Islet precursor cell (in vitro differentiated cells): Measurements from ENCODE around the gene BMP7.
"Not testable (repeated sequence)": the region's sequence is repeated elsewhere in the genome, so short reads cannot be mapped to it uniquely, and the experiment has no call there.

Experiments used
- DNase-seq: peaks from one replicate; pipeline ENCODE4 v3.0.0-alpha.2; 2018

Gene BMP7

DNA sequence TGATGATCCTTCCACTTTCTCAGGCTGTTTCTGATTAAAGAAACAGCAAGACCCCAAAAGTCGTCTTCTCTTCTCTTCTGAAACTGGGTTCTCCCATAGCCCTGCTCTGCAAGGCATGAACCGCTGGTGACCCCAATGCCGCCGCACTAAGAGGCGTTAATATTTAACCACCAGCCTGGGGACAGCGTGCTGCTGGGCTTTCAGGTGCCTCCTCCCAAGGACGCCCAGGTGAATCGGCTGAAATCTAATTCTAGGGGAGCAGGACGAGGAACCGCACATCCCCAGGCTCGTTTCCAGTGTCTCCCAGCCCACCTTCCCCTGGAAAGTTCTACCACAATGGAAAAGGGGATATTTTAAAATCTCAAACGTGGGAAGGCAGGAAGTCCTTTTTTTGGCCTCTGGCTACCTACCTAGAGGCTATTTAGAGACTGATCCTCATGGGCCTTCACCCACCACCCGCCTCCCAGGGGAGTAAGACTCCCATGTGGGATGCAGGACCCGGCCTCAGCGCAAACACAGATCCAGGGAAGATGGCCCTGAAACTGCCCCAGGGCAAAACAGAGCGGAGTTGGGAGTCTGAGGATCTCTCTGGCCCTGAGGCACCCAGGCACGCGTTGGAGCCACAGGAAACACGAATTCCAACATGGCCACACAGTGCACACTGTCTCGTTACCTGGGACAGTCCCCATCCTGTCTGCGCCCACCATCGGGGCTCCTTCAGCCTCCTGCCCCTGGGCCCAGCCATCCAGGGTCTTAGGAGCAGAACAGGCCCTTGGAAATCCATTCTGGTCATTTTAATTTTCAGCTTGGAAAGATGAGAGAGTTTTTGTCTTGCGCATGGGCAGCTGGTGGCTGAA lies 56.2 kb downstream of the BMP7 start:
- no peak for DNase-seq

DNA sequence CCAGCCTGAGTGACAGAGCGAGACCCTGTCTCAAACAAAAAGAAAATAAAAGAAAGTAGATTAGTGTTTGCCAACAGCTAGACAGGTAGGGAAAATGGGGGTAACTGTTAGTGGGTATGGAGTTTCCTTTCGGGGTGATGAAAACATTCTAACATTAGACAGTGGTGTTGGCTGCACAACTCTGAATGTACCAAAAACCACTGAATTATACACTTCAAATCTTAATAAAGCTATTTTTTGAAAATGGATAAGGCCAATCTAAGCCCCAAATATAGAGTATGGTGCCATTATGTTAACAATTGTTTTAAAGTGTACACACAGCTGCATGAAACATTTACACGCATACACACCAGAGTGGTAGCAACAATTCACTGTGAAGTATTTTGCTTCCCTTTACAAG lies 57.0 kb downstream of the BMP7 start:
- DNase-seq, result no peak

DNA sequence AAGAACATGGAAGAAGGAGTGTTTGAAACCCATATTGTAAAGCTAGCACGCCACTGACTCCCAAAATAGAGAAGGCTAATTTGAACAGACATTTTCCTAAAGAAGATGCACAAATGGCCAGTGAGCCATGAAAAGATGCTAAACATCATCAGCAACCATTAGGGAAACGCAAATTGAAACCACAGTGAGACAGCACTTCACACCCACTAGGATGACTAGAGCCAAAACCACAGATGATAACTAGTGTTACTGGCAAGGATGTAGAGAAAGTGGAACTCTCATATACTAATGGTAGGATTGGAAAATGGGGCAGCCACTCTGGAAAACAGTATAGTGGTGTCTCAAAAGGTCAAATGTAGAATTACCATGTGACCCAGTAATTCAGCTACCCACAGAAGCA lies 58.2 kb downstream of the BMP7 start:
- no peak for DNase-seq

DNA sequence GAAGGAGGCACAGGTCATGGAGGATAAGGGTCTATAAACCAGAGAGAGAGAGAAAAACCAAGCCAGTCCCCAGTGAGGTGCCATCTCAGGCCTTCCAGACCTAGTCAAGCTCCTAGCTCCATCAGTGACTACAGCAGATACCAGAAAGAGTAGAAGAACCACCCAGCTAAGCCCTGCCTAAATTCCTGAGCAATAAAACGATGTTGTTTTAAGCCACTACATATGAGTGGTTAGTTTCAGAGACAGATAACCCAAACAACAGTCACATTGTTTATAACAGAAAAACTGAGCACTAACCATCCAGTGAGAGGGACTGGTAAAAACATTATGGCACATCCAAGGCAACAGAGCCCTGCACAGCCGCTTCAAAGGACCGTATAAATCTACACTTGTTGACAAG lies 59.2 kb downstream of the BMP7 start:
- DNase-seq, result no peak

DNA sequence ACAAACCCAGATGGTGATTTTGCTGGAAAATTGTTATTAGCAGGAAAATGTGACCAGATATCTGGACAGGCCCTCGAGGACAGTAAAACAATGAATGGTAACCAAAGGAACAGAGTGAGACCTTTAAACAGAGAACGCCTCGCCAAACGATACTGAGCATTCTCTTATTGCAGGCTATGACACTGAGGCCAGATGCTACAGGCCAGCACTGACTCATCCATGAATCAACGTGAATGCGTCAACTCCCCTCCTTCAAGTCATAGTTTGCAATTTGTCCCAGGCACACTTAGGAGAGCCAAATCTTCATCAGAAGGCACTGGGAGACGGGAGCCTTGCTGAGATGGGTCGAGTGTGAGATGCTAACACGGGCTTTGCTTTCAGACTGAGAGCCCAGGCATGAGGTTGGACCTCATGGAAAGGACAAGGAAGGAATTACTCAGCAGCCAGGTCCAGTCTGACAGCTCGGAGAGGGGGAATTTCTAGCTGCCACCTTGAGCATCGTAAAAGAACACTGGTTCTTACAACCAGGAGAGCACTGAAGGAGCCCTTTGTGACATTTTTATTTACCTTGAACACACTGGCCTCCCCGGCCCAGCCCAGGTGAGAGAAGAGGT lies 60.7 kb downstream of the BMP7 start:
- DNase-seq, result peak; percentile 74

DNA sequence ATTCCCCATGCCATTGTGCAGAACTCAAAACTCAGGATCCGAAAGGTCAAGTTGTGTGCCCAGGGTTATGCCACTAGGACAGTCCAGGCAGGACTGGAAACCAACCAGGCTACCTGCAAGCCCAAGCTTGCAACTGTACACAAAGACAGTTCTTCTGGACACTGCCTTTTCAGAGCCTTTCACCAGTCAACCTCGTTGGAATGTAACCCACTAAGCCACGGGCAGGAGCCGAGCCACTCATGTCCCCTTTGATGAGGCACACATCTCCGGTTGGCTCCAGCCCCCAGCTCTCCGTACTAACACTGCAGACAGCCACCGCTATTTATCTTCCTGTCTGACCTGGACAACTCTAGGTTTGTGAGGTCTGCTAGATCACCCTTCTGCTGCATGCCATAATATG lies 62.5 kb downstream of the BMP7 start:
- peak; percentile 78 for DNase-seq

DNA sequence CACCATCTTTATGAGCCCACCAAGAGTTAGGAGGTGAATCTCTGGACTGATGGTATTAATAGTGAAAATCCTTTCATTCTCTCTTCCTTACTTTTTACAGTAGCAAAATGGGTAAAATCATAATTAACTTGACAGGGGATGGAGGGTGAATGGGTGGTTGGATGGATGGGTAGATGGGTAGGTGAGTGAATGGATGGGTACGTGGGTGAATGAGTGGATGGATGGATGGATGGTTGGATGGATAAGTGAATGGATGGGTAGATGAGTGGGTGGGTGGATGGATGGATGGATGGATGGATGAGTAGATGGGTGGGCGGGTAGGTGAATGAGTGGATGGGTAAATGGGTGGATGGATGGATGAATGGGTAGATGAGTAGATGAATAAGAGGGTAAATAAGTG lies 63.2 kb downstream of the BMP7 start:
- DNase-seq, result no peak

DNA sequence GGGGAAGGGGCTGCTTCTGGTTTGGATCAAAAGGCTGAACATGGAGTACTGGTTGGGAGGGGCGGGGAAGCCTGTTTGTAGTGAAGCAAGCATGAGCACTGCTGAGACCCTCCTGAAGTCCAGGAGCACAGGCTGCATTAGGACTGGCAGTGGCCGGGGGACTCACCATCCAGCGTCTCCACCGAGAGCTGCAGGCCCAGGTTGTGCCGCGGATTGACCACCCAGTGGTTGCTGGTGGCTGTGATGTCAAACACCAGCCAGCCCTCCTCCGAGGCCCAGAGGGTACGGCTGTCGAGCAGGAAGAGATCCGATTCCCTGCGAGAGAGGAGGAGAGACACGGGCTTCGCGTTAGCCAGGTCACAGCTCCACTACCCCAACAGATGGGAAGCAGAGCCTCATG lies 64.1 kb downstream of the BMP7 start:
- no peak for DNase-seq

DNA sequence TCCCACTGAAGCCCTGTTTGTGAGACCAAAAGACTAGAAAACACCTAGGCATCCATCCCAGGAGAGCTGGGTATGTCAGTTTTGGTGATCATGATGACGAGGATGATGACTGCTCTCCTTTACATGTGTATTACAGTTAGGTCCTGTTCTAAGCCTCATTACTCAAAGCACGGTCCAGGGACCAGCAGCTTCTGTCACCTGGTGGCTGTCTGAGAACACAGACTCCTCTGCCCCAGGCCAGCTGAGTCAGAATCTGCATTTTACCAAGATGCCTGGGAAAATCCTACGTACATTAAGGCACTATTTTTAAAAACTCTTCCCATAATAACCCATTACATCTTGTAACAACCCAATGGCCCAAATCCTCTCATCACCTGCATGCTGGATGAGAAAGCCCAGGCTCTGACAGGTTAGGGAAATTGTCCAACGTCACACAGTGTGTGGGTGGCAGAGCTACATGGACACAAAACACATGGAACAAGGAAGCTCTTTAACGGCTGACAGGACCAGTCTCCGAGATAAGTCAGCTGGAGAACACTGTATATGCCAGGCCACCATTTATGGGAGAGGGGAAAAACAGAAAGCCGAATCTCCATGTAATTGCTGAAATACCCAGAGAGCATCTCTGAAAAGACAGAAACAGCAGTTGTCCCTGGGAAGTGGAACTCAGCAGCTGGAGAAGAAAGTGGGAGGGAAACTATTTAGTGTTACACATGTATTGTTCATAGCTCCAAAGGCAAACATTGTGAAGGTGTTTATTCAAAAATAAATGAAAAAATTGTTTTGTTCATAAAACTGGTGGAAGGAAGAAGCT lies 65.4 kb downstream of the BMP7 start:
- DNase-seq, result peak; percentile 85

DNA sequence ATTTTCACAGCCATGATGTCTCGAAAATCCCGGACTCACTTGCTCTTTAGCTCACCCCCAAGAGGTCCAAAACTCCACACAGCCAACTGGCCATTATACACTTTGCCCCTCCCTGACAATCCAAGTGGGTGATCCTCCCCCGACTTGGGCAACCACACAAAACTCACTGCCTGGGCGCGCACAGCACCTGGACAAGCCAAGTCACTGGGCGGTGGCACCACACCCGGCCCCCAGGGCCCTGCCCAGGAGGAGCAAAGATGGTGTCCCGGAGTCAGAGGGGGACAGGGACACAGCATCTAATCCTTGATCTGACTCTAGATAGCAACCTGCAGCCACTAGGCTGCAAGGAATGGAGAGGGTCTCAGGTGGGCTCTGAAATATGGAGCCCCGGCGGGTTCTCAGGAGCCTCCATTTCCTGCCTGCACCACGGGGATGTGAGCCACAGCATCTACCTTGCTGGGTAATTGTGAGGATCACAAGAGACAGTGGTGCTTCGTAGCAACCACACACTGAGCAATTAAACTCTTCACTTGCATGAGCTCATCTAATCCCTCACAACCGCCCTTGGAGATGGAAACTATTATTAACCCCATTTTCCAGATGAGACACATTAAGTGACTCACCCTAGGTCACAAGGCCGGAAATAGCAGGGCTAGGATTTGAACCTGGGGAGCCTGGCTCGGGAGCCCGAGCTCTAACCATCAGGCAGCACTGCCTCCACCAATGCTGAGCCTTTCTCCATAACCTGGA lies 66.6 kb downstream of the BMP7 start:
- no peak for DNase-seq

DNA sequence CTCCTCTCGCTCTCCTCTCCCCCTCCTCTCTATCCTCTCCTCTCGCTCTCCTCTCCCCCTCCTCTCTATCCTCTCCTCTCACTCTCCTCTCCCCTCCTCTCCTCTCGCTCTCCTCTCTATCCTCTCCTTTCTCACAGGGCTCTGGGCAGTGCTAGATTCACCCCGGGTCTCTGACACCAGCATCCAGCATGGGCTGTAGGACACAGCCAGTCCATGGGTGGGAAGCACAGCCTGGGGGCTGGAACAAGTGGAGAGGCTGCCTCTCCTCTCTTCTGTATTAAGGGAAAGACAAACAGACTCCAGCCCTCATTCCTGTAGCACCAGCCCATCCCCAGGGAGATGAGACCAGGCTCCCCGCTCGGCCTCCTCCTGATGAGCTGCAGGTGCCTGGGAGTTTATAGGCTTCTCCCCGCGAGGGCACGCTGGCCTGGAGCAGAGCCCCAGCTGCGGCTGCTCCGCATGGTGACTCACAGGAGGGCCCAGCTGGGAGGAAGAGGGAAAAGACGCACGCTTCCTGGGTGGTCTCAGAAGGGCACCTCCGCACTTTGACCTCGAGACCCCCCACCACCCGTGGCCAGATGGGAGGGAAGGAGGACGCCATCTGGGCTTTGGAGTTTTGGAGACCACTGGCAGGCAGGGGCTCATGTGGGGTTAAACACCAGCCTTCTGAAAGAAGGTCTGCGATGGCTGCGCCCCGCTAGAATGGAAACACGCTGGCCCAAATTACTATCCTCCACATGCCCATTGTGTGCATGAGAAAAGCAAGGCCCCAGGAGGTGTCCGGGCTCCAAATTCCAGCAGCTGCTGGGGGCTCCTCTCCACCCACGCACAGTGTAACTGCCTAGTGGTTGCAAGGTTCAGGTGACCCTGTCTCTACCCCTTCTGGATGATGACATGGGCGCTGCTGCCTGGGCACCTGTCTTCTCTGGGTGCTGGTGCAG lies 68.0 kb downstream of the BMP7 start:
- no peak for DNase-seq

DNA sequence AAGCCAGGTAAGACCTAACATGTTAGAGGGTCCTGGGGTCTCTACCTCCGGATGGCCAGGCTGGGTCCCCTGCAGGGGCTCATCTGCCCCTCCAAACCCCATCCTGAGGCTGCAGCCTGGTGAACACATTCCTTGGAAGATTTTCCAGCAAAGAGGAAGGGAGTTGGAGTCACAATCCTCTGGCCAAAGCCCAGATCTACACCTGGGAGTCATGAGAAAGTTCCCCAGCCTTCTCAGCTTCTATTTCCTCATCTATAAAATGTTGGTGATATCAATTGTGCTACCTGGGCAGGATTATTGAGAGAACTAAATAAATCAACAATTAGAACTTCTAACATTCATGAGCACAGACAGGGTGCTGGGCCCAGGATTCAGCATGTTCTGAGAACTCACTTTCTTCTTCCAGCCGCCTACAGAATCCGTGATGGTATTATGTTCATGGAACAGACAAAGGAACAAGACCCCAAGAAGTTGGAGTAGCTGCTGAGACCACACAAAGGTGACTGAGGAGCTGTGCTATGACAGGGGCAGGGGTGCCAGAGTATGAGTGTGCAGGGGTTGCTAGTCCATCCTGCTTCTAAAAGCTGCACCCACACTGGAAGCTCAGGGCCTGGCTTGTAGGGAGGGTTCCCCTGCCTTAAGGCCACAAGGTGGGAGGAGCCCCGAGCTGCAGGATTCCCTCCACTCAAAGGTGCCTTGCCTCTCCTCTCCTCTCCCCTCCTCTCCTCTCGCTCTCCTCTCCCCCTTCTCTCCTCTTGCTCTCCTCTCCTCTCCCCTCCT lies 68.9 kb downstream of the BMP7 start:
- no peak for DNase-seq

DNA sequence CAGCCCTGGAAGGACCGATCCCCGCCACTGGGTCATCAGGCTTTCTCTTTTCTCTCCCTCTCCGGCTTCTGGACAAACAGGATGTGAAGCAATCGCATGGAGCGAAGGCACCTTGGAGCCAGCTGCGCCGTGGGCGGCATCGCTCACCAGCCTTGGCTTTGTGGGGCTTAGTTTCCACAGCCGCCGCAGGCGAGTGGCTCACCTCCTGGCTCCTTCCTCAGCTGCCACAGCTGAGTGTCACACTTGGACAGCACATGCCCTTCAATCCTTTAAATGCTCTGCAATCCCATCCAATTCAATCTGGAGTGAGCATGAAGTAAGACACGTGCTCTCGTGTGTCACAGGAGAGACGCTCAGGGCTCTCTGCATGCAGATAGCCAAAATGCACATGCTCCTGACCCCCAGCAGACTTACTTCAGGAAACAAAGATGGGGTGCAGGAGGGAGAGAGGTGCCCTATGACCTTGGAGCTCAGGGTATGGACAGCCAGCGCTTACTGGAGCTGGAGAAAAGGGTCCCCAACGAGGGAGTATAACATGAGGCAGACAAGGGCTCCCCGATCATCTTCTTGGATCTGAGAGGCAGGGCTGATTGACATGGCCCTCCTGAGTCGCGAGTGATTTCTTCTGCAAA lies 70.9 kb downstream of the BMP7 start:
- no peak for DNase-seq

DNA sequence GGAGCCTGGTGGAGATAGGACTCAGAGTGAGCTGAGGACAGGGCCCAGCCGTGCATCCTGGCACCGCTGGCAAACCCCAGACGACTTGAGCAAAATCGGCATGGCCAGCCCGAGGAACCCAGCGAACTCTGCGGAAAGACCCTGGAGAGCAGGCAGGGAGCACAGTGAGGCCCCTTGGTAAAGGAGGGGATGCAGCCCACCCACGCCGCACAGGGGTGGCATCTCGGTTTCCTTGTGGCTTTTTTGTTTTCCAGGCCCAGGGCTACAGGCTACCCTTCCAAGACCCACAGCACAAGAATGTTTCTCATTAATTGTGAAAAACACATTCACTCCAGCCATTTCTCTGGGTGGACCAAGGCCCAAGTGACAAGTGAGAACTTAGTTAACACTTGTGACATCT lies 71.4 kb downstream of the BMP7 start:
- DNase-seq, result no peak

DNA sequence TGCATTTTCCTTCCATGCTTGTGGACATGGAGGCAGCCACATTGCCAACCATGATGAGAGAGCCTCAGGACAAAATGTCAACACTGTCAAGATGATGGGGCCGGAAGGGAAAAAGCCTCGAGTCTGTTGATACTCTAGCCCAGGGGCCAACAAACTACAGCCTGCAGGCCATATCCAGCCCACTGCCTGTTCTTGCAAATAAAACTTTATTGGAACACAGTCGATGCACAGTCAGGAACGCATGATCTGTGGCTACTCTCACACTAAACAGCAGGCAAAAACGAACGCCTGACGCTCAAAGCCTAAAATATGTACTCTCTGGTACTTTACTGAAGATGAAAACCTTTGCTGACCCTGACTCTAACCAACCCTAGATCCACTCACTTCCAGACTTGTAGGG lies 72.3 kb downstream of the BMP7 start:
- no peak for DNase-seq

DNA sequence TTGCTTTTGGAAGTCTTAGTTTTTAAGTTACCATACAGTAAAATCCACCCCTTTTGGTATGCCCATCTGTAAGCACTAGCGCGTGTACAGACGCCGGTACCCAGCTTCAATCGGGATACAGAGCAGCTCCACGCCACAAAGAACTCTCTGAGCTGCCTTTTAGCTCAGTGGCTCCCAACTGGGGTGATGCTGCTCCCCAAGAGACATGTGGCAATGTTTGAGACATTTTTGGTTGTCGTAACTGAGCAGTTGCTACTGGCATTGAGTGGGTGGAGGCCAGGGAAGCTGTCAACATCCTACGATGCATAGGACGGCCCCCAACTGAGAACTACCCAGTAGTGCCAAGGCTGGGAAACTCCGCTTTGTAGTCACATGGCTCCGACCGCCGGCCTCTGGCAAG lies 73.3 kb downstream of the BMP7 start:
- no peak for DNase-seq

DNA sequence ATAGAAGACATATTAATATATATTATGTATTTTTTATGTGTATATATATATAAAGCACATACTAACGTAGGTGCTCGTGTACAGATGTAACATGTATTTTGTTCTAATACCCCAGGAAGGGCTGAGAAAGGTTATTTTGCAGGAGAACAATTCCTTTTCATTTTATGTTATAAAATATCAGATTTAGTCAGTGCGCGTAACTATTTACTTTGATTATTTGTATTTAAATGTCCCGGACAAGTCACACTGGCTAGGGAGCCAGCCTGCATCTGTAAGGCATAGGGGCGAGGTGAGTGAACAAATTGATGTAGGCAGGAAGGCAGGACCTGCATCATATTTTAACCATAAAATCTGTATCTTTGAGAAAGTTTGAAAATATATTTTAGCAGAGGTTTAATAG lies 74.1 kb downstream of the BMP7 start:
- DNase-seq, result no peak

DNA sequence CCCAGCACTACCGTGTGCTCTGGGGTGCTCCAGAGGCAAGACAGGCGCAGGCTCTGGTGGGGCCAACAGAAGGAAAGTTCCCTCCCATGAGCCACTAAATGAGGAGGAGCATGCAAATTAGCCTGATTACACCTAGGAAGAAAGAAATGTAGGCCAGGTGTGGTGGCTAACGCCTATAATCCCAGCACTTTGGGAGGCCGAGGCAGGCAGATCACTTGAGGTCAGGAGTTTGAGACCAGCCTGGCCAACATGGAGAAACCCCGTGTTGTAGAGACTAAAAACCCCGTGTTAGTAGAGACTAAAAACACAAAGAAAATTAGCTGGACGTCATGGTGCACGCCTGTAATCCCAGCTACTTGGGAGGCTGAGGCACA lies 75.2 kb downstream of the BMP7 start:
- DNase-seq, result not testable (repeated sequence)

DNA sequence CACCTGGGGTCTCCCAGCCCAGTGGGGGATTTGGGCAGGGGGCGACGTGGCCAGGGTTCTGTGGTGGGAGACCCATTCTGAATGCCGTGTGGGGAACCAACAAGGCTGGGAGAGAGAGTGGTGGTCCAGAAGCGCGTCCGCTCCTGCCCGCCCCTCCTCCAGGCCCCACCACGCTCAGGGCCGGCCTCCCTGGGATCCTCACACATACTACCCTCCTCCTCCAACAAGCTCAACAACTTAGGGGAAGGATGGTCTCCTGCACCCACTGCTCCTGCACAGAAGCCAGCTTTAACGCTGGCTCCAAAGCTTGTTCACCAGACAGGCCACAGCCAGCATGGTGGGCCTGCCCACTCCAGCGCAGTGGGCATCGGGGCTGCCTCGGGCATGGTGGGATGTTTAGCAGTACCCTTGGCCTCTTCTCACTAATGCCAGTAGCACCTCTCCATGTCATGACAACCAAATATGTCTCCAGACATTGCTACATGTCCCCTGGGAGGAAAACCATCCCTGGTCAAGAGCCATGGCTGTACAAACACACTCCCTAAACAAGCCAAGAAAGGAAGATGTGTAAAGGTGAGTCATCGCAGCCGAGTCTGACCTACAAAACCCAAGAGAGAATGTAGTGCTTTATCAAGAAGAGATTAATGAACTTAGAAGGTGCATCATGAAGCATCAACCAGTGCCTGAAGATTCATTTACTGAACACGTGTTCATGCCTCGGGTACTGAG lies 75.7 kb downstream of the BMP7 start:
- no peak for DNase-seq

DNA sequence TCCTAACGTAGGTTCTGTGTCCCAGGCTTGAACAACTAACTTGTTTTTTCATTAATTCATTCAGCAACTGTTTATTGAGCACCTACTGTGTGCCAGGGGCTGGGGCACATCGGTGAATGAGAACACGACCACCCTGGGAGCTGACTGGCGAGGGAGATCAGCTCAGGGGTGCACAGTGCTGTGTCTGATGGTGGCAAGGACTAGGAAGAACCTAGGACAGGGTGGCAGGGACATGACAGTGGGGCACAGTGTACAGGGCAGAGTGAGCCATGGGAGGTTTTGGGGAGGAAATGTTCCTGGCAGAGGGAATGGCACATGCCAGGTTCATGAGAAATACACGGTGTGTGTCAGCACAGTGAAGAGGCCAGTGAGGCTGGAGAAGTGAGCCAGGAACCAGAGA lies 76.7 kb downstream of the BMP7 start:
- no peak for DNase-seq
